Measurements from ENCODE around the gene SOD3. TPM values are rescaled to one million over a fixed set of nuclear protein-coding genes. Genes with fewer than 3 reads are reported as not detected.
A peak's percentile ranks its signal among the peaks of the same experiment; 100 is the strongest.

SOD3 gene, protein sequence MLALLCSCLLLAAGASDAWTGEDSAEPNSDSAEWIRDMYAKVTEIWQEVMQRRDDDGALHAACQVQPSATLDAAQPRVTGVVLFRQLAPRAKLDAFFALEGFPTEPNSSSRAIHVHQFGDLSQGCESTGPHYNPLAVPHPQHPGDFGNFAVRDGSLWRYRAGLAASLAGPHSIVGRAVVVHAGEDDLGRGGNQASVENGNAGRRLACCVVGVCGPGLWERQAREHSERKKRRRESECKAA
- polyA plus RNA-seq (2013, experiment 1 of 2; ENCODE audit: insufficient read length), result 4.6 TPM
- 4.4 TPM for polyA plus RNA-seq (2013, experiment 2 of 2; ENCODE audit: insufficient read length)

DNA sequence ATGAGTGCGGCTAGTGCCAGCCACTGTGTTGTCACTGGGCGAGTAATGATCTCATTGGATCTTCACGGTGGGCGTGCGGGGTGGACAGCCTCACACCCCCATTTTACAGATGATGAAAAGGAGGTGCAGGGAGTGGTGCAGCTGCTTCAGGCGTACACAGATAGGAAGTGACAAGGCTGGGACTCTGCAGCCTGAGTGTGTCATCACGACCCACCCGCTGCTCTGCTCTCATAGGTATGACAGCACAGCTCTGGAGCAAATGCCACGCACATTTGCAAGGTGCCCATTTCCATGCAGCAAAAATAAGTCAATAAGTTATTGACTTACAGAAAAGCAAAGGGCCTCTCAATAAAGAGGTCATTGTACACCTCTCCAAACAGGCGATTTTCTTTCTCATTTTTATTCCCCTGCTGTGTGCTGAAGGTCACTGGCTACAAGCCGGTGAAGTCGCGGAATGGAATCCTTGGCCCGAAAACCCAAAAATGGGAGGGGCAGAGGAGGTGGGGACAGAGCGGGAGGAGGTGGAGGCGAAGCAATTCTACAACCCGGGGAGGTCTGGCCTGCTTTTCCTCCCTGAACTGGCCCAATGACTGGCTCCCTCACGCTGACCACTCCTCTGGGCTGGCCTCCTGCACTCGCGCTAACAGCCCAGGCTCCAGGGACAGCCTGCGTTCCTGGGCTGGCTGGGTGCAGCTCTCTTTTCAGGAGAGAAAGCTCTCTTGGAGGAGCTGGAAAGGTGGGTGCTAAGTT, at the start of gene SOD3:
Gene SOD3, plus strand, starts transcription at position 658 of the 750 bp plus-strand sequence. CDS start 3,949 bp downstream, outside the sequence.
- peak; percentile 70 for DNase-seq

GRCh38 chr4:24747234-24747975, 48.0 kb upstream of the SOD3 start:
- no peak for DNase-seq

- no peak for DNase-seq
Observed at GRCh38 chr4:24748023-24748422, 47.4 kb upstream of the SOD3 start.

DNA sequence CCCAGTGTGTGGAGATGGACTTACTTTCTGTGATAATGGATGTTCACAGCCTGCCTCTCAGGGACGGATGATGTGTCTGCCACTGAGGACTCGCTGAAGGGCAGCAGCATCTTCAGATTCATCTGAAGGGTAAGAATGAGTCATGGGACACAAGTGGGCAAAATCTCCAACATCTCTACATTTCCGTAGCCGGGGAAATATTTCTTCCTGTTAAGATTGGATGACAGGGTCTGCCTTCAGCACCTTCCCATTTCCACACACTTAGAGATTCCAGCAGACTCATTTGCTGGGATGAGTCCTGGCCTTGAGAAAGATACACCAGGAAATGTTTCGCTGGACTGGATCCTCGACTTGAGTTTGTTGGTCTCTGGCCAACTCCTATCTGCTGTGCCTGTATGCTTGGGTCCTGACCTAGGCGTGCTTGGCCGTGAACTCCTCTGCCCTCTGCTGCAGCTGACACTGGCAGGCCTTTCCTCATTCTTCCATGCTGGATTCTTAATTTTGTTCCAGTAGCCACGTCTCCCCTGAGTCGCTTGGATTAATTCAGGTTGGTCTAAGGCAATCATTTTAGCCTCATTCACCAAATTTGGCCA, 46.5 kb upstream of the SOD3 start:
- no peak for DNase-seq

- DNase-seq, result no peak
Observed at GRCh38 chr4:24750106-24750505, 45.3 kb upstream of the SOD3 start.

- DNase-seq, result no peak
Observed at GRCh38 chr4:24751926-24752539, 43.3 kb upstream of the SOD3 start.

GRCh38 chr4:24753519-24753918, 41.9 kb upstream of the SOD3 start:
- no peak for DNase-seq

DNA sequence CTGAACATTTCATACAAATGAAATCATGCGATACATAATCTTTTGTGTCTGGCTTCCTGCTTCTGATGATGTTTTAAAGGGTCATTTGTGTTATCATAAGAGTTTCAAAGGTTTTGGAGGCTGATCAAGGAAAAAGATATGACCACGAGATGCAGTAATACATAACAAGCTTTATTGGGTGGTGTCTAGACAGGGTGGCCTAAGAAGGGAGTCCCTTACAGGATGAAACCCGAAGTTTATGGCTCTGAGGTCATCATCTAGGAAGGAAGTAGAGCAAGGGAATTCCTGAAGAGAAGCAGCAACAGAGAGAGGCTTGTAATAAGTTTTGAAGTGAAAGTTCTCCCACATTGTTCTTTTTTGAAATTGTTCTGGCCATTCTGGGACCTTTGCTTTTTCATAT, 40.8 kb upstream of the SOD3 start:
- no peak for DNase-seq

GRCh38 chr4:24763631-24764297, 31.6 kb upstream of the SOD3 start:
- DNase-seq, result peak; percentile 82

DNA sequence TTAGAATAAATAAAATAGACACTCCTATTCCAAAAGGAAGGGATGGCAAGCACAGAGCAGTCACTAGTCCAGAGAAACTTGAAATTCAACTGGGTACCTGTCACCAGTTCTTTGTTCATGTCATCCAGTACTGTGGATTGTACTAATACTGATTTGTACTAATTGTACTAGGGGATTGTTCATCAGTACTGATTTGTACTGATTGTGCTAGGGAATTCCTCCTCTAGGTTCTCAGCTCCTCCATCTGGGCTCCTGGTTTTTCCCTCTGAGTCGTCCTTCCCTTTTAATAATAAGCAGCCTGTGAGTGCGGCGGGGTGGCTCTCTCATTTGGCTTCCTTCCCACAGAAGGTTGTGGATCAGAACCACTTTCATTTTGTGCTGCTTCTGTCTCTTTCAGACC, 31.0 kb upstream of the SOD3 start:
- no peak for DNase-seq

DNA sequence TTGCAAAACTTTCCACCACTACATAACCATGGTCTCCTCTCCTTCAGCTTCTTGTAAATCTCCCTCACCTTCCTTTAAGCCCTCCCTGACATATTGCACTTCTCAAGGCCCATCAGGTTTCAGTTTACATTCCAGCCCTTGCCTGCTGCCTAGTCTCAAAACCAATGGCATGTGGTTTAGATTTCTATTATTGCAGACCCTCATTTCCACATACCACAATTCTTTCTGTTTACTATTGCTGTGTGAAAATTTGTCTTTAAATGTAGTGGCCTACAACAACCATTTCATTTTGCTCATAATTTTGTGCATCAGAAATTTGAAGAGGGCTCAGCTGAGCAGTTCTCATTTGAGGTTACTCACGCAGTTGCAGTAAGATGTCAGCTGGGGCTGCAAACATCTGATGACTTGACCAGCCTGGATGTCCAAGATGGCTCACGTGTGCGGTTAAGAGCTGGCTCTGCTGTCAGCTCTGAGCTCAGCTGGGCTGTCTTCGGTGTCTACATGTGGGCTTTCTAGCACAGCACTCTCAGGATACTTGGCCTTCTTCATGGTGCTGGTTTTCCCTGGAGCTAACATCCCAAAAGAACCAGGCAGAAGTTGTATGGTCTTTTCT, 29.9 kb upstream of the SOD3 start:
- DNase-seq, result peak; percentile 65

DNA sequence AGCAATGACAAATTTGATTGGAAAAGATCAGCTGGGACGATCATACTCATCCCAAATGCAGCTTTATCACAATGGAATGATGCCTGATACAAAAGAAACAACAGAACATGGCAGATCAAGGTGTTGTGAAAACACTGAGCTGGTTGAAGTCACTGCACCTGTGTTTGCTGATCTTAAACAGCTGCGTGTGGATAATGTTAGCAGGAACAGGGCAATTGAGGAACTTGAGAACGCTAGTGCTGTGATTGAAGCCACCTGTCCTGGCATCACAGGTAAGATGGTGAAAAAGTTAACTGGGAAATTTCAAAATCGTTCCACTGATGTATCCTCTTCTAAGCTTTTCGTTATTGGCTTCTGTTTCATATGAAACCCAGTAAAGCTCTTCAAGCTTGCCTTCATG, 27.4 kb upstream of the SOD3 start:
- no peak for DNase-seq

GRCh38 chr4:24768604-24769003, 26.8 kb upstream of the SOD3 start:
- DNase-seq, result no peak

- DNase-seq, result no peak
Observed at GRCh38 chr4:24769571-24769970, 25.8 kb upstream of the SOD3 start.

DNA sequence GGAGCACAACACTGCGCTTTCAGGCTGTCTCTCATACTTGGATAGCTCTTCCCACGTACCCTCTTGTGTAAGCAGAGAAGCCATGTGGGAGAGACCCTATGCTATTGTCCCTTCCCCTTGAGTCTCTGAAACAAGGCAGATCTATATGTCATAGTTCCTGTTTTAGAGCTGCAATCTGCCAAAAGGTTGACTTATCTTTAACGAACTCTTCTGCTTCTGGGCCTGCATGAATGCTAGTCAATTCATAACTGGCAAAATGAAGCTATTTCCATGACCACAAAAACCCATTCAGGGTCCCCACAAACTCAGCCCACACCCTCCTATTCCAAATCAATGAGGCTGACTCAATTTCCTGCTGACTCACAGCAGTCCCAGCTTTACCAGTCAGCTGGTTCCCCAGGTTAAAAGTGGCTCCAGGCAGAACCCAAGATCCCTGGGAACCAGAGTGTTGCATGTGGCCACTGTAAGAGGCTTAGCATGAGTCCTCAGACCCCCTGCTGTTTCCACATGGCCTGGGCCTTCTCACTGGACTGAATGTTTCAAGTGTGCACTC, 25.3 kb upstream of the SOD3 start:
- DNase-seq, result peak; percentile 91

DNA sequence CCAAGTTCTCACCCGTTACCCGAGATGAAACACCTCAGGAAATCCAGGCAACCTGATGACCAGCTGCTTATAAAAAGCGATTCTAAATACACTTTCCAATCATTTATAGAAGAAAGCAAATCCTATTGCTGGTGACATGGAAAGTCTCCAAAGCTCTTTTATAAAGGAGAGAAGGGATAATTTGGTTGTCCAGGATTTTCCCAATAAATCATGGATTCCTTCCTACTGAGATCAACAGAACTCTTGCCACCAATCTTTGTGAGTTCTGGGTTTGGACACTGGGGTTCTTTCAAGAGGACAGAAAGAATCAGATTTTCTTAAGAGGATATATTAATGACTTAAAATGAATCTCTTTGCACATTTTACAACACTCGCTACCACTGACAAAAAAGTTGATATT, 24.7 kb upstream of the SOD3 start:
- no peak for DNase-seq

DNA sequence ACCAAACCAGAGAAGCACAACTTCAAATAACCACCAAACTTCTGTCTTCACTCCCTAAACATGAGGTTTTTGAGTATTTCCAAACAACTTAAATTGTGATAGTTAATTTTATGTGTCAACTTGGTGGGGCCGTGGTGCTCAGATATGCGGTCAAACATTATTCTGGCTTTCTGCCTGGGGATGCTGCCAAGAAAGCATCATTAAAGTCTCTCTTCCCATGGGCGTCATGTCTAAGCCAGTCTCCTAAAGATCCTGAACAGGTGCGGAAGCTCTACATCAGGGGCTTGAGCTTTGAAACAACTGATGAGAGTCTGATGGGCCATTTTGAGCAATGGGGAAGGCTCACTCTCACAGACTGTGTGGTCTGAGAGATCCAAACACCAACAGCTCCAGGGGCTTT, 24.1 kb upstream of the SOD3 start:
- DNase-seq, result peak; percentile 66

GRCh38 chr4:24772061-24772705, 23.2 kb upstream of the SOD3 start:
- DNase-seq, result no peak

DNA sequence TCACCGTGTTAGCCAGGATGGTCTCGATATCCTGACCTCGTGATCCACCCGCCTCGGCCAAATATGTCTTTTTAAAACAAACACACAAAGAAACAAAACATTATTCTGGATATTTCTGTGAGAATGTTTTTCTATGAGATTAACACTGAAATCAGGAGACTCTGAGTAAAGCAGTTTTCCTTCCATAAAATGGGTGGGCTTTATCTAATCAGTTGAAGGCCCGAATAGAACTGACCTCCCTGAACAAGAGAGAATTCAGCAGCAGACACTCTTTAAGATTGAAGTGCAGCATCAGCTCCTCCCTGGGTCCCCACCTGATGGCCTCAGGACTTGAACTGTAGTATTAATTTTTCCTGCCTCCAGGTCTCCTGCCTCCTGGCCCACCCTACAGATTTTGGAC, 22.4 kb upstream of the SOD3 start:
- no peak for DNase-seq

DNA sequence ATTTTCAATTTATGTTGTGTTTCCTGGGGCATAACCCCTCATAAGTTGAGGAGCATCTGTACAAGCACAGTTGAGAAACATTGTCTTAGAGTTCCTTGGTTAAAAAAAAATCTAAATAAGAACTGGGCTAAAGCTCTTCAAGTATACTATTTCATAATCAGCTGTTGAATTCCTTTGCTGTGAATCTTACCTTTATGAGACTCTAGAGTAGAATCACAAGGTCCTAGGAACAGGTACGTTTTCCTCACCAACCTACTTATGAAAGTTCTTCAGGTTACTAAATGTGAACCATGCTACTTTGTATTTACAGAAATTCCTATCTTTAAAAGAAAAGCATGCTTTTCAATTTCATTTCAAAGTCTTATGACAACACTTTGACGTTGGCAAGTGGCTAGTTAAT, 20.9 kb upstream of the SOD3 start:
- no peak for DNase-seq

Measured in fibroblast of skin of abdomen (primary cell).